ENCODE data around the gene TMEM139. TPM values are rescaled to one million over a fixed set of nuclear protein-coding genes. Genes with fewer than 3 reads are reported as not detected.

TMEM139 gene
- polyA plus RNA-seq = 1 to 10 TPM in 2 of 3 donors, under 1 TPM in 1; 0.56 to 9.8 (median 1.7) TPM

GRCh38 chr7:143284591-143285469 is at the start of gene TMEM139:
Gene TMEM139, plus strand, starts transcription at chr7:143284958. Its CDS starts 1,000 bp downstream, at chr7:143285958.
- no peak within 1 kb of the TSS for H3K27ac ChIP-seq (ENCODE audit: low read depth, low read length)
- WGBS, 3 donors = 39 to 83% (median 79%) methylated on average over 19 of the region's 19 CpGs

- 19 to 26% (median 21%) methylated on average over 1 of the region's 1 CpG for WGBS, 3 donors
- no peak overlapping the region for H3K27ac ChIP-seq (ENCODE audit: low read depth, low read length)
Measured at GRCh38 chr7:143235561-143235960, 49.2 kb upstream of the TMEM139 start.

- no peak overlapping the region for H3K27ac ChIP-seq (ENCODE audit: low read depth, low read length)
- WGBS, 3 donors = 80 to 91% (median 81%) methylated on average over 3 of the region's 3 CpGs
Measured at GRCh38 chr7:143236408-143236990, 48.3 kb upstream of the TMEM139 start.

GRCh38 chr7:143237366-143237765 is 47.4 kb upstream of the TMEM139 start:
- H3K27ac ChIP-seq (ENCODE audit: low read depth, low read length) = no peak overlapping the region

- no peak overlapping the region for H3K27ac ChIP-seq (ENCODE audit: low read depth, low read length)
Measured at GRCh38 chr7:143238289-143238980, 46.3 kb upstream of the TMEM139 start.

GRCh38 chr7:143239813-143240212 is 44.9 kb upstream of the TMEM139 start:
- no peak overlapping the region for H3K27ac ChIP-seq (ENCODE audit: low read depth, low read length)

More at GRCh38 chr7:143238289-143238980, 46.3 kb upstream of the TMEM139 start:
- 86 to 93% (median 89%) methylated on average over 1 of the region's 1 CpG for WGBS, 3 donors

- WGBS, 3 donors = 17 to 19% (median 19%) methylated on average over 9 of the region's 9 CpGs
- H3K27ac ChIP-seq (ENCODE audit: low read depth, low read length) = no peak overlapping the region
Measured at GRCh38 chr7:143240291-143241168, 44.2 kb upstream of the TMEM139 start.

GRCh38 chr7:143242306-143242705 is 42.5 kb upstream of the TMEM139 start:
- whole genome bisulfite sequencing, 3 donors = 81 to 85% (median 82%) methylated on average over 11 of the region's 11 CpGs
- H3K27ac ChIP-seq (ENCODE audit: low read depth, low read length) = no peak overlapping the region

- 53 to 68% (median 60%) methylated on average over 7 of the region's 7 CpGs for WGBS, 3 donors
- no peak overlapping the region for H3K27ac ChIP-seq (ENCODE audit: low read depth, low read length)
Measured at GRCh38 chr7:143243111-143243510, 41.6 kb upstream of the TMEM139 start.

- WGBS, 3 donors = 65 to 75% (median 66%) methylated on average over 3 of the region's 3 CpGs
- H3K27ac ChIP-seq (ENCODE audit: low read depth, low read length) = no peak overlapping the region
Measured at GRCh38 chr7:143243614-143244013, 41.1 kb upstream of the TMEM139 start.

- WGBS, 3 donors = 40 to 51% (median 43%) methylated on average over 1 of the region's 1 CpG
- no peak overlapping the region for H3K27ac ChIP-seq (ENCODE audit: low read depth, low read length)
Measured at GRCh38 chr7:143244321-143244720, 40.4 kb upstream of the TMEM139 start.

GRCh38 chr7:143245123-143245522 is 39.6 kb upstream of the TMEM139 start:
- no peak overlapping the region for H3K27ac ChIP-seq (ENCODE audit: low read depth, low read length)
- WGBS, 3 donors = 39 to 62% (median 45%) methylated on average over 3 of the region's 3 CpGs

GRCh38 chr7:143247372-143247771 is 37.4 kb upstream of the TMEM139 start:
- no peak overlapping the region for H3K27ac ChIP-seq (ENCODE audit: low read depth, low read length)
- 19 to 75% (median 42%) methylated on average over 1 of the region's 1 CpG for WGBS, 3 donors

GRCh38 chr7:143248761-143249354 is 35.9 kb upstream of the TMEM139 start:
- WGBS, 3 donors = 59 to 95% (median 93%) methylated on average over 2 of the region's 2 CpGs
- H3K27ac ChIP-seq (ENCODE audit: low read depth, low read length) = no peak overlapping the region

- no peak overlapping the region for H3K27ac ChIP-seq (ENCODE audit: low read depth, low read length)
Measured at GRCh38 chr7:143250199-143250598, 34.6 kb upstream of the TMEM139 start.

- WGBS, 3 donors = 85 to 86% (median 85%) methylated on average over 1 of the region's 1 CpG
- no peak overlapping the region for H3K27ac ChIP-seq (ENCODE audit: low read depth, low read length)
Measured at GRCh38 chr7:143250822-143251221, 33.9 kb upstream of the TMEM139 start.

GRCh38 chr7:143252006-143252405 is 32.8 kb upstream of the TMEM139 start:
- H3K27ac ChIP-seq (ENCODE audit: low read depth, low read length) = no peak overlapping the region
- 68 to 85% (median 84%) methylated on average over 2 of the region's 2 CpGs for WGBS, 3 donors

GRCh38 chr7:143255564-143255963 is 29.2 kb upstream of the TMEM139 start:
- no peak overlapping the region for H3K27ac ChIP-seq (ENCODE audit: low read depth, low read length)
- 58 to 82% (median 64%) methylated on average over 3 of the region's 3 CpGs for WGBS, 3 donors

All from adipose tissue (tissue), 3 donors.